ENCODE measurements around the gene FXYD3. TPM values are rescaled to one million over a fixed set of nuclear protein-coding genes. Genes with fewer than 3 reads are reported as not detected.
A peak's percentile ranks its signal among the peaks of the same experiment; 100 is the strongest.

The FXYD3 gene
- polyA plus RNA-seq, 1 donor from 2014 or later, result not detected

DNA sequence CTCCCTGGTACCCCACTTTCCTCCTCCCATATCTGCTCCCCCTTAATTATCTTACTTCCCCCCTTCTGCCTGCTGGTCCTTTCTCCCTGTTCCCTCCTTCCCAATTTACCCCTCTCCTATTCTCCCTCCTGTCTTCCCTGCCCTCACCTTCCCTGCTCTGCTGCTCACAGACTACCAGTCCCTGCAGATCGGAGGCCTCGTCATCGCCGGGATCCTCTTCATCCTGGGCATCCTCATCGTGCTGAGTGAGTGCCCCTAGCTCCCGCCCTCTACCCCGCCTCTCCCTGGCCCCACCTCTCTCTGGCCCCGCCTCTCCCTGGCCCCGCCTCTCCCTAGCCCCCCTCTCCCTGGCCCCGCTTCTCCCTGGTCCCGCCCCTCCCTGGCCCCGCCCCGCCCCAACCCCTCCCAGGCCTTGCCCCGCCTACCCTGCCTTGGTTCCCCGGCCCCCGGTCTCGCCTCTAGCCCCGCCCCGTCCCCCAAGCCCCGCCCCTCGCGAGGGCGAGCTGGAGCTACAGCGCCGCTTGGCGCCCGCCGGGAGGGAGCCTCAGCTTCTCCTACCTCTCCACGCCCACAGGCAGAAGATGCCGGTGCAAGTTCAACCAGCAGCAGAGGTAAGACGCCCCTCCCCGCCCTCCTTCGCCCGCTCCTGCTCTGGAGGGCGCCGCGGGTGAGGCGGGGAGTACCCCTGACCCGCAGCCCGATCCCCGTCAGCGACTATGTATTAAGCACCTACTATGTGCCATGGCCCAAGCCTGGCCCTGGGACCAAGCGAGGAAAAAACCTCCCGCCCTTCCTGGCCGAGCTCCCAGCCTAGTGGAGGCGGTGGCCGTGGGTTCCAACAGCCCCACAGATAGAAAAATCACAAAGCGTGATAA, 25.6 kb downstream of the FXYD3 start:
- Histone ChIP-seq H3K9ac (ENCODE audit: low read length) (peak overlapping the region; percentile 38), H3K27ac (ENCODE audit: low read length) (no peak overlapping the region), H3F3A (ENCODE audit: insufficient read depth, low read length, poor library complexity, severe bottlenecking) (peaks cover 6% of the 10 kb centered on the region), H3K9me2 (ENCODE audit: insufficient read depth, low read length) (no peaks in the 10 kb centered on the region), H4K20me1 (ENCODE audit: insufficient read depth) (no peaks in the 10 kb centered on the region), H2AFZ (ENCODE audit: low read depth, low read length) (peak overlapping the region; percentile 14), H3K4me2 (ENCODE audit: low read length) (no peak overlapping the region), H3K27me3 (ENCODE audit: insufficient read depth, low read depth, low read length) (peaks cover 18% of the 10 kb centered on the region), H3K4me3 (ENCODE audit: low read length) (peak overlapping the region; percentile 47), H3K9me3 (ENCODE audit: low read length) (no peaks in the 10 kb centered on the region), H3K79me2 (replicated peaks; ENCODE audit: insufficient read depth, low read length) (no peaks in the 10 kb centered on the region), H3K36me3 (ENCODE audit: insufficient read depth, low read length) (no peaks in the 10 kb centered on the region)
- TF ChIP-seq, protein P1, sequence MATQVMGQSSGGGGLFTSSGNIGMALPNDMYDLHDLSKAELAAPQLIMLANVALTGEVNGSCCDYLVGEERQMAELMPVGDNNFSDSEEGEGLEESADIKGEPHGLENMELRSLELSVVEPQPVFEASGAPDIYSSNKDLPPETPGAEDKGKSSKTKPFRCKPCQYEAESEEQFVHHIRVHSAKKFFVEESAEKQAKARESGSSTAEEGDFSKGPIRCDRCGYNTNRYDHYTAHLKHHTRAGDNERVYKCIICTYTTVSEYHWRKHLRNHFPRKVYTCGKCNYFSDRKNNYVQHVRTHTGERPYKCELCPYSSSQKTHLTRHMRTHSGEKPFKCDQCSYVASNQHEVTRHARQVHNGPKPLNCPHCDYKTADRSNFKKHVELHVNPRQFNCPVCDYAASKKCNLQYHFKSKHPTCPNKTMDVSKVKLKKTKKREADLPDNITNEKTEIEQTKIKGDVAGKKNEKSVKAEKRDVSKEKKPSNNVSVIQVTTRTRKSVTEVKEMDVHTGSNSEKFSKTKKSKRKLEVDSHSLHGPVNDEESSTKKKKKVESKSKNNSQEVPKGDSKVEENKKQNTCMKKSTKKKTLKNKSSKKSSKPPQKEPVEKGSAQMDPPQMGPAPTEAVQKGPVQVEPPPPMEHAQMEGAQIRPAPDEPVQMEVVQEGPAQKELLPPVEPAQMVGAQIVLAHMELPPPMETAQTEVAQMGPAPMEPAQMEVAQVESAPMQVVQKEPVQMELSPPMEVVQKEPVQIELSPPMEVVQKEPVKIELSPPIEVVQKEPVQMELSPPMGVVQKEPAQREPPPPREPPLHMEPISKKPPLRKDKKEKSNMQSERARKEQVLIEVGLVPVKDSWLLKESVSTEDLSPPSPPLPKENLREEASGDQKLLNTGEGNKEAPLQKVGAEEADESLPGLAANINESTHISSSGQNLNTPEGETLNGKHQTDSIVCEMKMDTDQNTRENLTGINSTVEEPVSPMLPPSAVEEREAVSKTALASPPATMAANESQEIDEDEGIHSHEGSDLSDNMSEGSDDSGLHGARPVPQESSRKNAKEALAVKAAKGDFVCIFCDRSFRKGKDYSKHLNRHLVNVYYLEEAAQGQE (IDR thresholded peaks at IDR 0.05; ENCODE audit: borderline replicate concordance), result no peak
- TF ChIP-seq, protein P2, sequence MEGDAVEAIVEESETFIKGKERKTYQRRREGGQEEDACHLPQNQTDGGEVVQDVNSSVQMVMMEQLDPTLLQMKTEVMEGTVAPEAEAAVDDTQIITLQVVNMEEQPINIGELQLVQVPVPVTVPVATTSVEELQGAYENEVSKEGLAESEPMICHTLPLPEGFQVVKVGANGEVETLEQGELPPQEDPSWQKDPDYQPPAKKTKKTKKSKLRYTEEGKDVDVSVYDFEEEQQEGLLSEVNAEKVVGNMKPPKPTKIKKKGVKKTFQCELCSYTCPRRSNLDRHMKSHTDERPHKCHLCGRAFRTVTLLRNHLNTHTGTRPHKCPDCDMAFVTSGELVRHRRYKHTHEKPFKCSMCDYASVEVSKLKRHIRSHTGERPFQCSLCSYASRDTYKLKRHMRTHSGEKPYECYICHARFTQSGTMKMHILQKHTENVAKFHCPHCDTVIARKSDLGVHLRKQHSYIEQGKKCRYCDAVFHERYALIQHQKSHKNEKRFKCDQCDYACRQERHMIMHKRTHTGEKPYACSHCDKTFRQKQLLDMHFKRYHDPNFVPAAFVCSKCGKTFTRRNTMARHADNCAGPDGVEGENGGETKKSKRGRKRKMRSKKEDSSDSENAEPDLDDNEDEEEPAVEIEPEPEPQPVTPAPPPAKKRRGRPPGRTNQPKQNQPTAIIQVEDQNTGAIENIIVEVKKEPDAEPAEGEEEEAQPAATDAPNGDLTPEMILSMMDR (IDR thresholded peaks at IDR 0.05; ENCODE audit: poor library complexity, severe bottlenecking), result peak; percentile 46

DNA sequence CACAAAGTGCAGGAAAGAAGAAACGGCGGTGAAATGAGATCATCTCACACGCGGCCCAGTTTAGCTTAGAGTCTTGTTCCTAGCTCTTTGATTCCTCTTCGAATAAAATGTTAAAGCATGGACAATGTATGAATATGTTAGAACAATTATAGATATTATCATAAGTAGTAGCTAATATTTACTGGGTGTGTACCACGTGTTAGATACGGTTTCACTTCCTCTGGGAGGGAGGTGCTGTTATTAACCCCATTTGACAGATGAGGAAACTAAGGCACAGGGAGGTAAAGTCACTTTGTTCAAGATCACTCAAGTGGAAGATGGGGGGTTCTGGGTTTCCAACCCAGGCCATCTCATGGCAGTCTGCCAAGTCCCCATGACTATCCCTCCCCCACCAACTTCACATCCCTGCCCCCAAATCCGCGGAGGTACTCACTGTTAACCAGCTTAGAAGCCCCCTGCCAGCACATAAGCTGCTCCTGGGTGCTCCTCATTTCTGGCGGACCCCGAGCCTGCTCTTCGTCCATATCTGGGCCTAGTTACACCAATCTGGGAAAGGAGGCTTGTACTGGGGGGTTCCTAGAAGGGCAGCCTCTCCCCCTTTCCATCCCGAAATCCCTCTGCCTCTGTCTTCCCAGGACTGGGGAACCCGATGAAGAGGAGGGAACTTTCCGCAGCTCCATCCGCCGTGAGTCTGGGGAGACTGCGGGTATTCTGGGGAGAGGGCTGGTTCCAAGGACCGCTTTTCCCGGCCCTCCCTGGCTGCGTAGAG, 26.4 kb downstream of the FXYD3 start:
- no peaks in the 10 kb centered on the region for H3K9me3 ChIP-seq (ENCODE audit: low read length)
- H3K79me2 ChIP-seq (replicated peaks; ENCODE audit: insufficient read depth, low read length), result no peaks in the 10 kb centered on the region
- peak overlapping the region; percentile 12 for H3K9ac ChIP-seq (ENCODE audit: low read length)
- no peaks in the 10 kb centered on the region for H4K20me1 ChIP-seq (ENCODE audit: insufficient read depth)
- no peaks in the 10 kb centered on the region for H3K36me3 ChIP-seq (ENCODE audit: insufficient read depth, low read length)
- no peaks in the 10 kb centered on the region for H3K9me2 ChIP-seq (ENCODE audit: insufficient read depth, low read length)
- peak overlapping the region; percentile 93 for H3K4me3 ChIP-seq (ENCODE audit: low read length)
- TF ChIP-seq TAF1 (IDR thresholded peaks at IDR 0.05; ENCODE audit: low read depth) (no peak), EZH2 (IDR thresholded peaks at IDR 0.05; ENCODE audit: borderline replicate concordance, insufficient read depth, low read length, poor library complexity, severe bottlenecking) (no peak)
- no peak overlapping the region for H3K27ac ChIP-seq (ENCODE audit: low read length)
- H3K27me3 ChIP-seq (ENCODE audit: insufficient read depth, low read depth, low read length), result peaks cover 18% of the 10 kb centered on the region
- peak overlapping the region; percentile 35 for H3K4me2 ChIP-seq (ENCODE audit: low read length)
- H3F3A ChIP-seq (ENCODE audit: insufficient read depth, low read length, poor library complexity, severe bottlenecking), result peaks cover 6% of the 10 kb centered on the region
- H2AFZ ChIP-seq (ENCODE audit: low read depth, low read length), result no peak overlapping the region

DNA sequence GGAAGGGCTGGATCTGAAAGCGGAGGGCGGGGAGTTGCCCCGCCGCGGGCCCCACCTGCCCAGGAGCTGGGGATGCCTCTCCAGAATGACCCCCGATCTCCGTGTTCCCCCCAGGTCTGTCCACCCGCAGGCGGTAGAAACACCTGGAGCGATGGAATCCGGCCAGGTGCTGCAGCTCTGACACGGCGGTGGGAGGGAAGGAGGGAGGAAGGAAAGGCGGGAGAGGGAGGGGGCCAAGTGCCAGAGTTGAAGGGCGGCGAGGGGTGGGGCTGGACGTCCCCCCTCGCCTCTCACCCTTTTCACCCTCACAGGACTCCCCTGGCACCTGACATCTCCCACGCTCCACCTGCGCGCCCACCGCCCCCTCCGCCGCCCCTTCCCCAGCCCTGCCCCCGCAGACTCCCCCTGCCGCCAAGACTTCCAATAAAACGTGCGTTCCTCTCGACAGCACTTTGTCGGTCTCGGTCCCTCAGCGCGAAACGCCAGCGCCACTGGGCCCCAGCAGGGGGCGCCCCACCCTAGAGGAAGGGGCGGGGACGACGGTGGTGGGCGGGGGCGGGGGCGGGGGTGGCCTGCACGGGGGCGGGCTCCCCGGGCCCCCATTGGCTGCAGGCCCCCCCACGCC, 27.1 kb downstream of the FXYD3 start:
- Histone ChIP-seq H3K9me3 (ENCODE audit: low read length) (no peaks in the 10 kb centered on the region), H3K4me2 (ENCODE audit: low read length) (peak overlapping the region; percentile 35), H3K27ac (ENCODE audit: low read length) (no peak overlapping the region), H3K9me2 (ENCODE audit: insufficient read depth, low read length) (no peaks in the 10 kb centered on the region), H3K9ac (ENCODE audit: low read length) (peak overlapping the region; percentile 81), H3K36me3 (ENCODE audit: insufficient read depth, low read length) (no peaks in the 10 kb centered on the region), H3K79me2 (replicated peaks; ENCODE audit: insufficient read depth, low read length) (no peaks in the 10 kb centered on the region), H3K4me3 (ENCODE audit: low read length) (peak overlapping the region; percentile 93), H4K20me1 (ENCODE audit: insufficient read depth) (no peaks in the 10 kb centered on the region), H3K27me3 (ENCODE audit: insufficient read depth, low read depth, low read length) (peaks cover 18% of the 10 kb centered on the region), H3F3A (ENCODE audit: insufficient read depth, low read length, poor library complexity, severe bottlenecking) (peaks cover 6% of the 10 kb centered on the region), H2AFZ (ENCODE audit: low read depth, low read length) (peak overlapping the region; percentile 27)
- TF ChIP-seq, protein P2 (IDR thresholded peaks at IDR 0.05; ENCODE audit: poor library complexity, severe bottlenecking), result no peak
- TF ChIP-seq POLR2AphosphoS5 (IDR thresholded peaks at IDR 0.05), result peak; percentile 21
